GM19397 (cell line): ENCODE results near the gene SEL1L3.

Experiments used
- ATAC-seq: cut with Tn5 transposase; IDR thresholded peaks from one replicate; pipeline ENCODE4 v1.9.1; 2021; ENCODE audit warnings: mild to moderate bottlenecking, moderate library complexity; ENCODE audit not compliant: unreplicated experiment

SEL1L3 gene

DNA sequence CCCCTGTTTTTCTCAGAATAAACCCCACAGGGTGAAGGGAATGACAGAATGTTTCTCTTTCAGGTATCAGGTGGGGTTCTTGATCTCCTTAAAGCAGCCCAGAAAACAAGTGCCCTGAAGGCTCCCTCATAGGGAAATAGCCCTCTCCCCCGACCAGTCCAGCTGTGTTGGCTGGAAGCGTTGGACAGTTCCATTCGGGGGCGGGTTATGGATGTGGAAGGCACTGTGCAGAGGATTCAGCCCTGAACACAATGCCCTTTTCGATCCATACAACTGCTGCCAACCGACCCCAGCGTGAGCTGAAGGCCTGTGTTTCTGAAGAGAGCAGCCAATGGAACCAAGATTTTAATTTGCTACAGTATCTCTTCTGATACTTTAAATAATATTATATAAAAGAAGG lies 41.5 kb downstream of the SEL1L3 start:
- no peak for ATAC-seq

DNA sequence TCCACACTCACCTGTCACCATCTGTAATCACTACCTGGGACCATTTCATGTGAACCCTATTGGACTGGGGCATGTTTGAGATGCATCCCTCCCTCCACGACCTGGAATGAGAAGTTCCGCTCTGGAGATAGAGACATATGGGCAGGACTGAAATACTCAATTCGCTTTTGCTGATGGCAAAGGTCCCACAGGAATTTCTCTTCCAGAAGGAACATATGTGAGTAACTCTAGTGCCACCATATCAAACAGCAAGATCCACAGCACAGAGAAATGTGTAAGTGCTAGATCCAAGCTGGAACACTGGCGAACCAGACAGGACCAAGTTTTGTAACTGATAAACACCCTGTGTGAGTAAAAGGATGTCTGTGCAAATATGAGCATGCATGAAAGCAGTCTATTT lies 43.9 kb downstream of the SEL1L3 start:
- no peak for ATAC-seq

DNA sequence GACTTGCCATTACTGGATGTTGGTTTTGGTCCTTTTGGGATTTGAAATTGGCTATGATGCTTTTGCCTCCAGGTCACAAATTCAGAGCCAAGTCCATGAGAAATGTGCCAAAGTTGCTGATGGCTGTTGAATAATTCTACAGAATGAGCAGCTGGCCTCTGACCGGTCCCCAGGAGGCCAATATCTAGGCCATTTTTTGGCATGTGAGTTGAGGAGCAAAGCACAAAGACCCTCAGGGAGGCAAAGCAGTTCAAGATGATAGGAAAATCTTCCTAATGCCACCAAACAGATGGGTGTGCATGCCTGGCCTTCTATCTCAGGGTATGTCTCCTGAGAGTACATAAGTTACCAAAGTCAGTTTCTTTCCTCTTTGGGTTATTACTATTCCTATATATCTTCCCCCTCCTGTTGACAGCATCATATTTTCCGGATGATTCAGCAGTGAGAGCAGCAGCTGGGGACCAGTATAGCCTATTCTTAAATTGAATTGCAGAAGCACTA lies 44.4 kb downstream of the SEL1L3 start:
- ATAC-seq = no peak

DNA sequence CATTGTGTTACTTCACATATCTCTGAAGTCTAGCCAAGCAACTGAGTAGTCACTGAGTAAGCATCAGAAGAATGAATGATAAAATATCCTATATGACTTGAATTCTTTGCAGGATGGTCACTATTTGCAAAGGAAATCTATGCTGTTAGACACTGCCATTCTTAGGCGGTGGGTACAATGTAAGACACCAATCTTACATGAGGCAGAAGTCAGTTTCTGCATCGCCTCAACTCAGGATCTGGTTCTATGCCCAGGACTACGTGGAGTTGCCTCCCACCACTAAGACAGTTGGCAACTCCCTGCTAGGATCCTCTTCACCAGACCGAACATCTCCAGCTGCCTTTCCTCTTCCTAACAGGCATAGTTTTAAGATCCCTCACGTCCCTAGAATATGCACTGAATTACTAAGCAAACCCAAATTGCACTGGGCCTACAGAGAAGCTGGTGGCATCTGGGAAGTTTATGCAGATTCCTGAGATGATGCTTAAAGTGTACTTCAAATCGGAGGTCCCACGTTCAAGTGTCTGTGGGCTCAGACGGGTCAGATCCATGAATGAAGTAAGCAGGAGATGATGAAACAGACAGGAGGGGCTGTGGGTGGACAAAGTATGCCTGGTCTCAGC lies 45.6 kb downstream of the SEL1L3 start:
- no peak for ATAC-seq

DNA sequence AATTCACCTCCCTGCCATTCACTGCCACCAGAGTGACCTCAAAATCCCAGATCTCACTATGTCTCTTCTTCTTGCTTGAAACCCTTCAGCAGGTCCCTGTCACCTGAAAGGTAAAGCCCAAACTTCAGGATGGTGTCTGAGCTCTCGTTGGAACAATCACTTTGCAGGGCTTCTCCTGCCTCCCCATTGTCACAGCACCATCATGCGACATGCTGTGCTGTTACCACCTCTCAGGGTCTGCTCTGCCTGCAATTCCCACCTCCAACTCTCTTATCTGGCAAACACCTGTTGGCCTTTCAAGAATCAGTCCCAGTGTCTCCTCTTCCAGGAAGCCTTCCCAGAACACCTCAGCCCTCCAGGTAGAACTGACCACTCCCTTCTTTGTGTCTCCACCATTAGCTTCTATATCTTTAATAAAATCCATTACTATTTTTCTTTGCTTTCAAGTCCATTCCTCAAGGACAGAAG lies 46.2 kb downstream of the SEL1L3 start:
- ATAC-seq = no peak

DNA sequence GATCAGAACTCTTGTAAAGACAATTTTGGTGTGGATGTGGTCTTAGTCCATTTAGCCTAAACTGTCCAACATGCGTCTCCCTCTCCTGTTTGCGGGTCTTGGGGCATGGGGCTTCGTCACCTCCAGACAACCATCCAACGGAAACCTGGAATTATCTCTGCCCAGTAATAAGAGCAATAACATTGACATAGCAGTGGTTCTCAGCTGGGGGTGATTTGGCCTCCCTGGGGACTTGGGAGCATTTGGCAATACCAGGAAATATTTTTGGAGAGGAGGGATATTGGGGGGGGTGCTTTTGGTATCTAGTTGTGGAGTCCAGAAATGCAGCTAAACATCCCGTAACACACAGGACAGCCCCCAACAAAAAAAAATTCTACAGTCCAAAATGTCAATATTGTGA lies 47.2 kb downstream of the SEL1L3 start:
- ATAC-seq = no peak

DNA sequence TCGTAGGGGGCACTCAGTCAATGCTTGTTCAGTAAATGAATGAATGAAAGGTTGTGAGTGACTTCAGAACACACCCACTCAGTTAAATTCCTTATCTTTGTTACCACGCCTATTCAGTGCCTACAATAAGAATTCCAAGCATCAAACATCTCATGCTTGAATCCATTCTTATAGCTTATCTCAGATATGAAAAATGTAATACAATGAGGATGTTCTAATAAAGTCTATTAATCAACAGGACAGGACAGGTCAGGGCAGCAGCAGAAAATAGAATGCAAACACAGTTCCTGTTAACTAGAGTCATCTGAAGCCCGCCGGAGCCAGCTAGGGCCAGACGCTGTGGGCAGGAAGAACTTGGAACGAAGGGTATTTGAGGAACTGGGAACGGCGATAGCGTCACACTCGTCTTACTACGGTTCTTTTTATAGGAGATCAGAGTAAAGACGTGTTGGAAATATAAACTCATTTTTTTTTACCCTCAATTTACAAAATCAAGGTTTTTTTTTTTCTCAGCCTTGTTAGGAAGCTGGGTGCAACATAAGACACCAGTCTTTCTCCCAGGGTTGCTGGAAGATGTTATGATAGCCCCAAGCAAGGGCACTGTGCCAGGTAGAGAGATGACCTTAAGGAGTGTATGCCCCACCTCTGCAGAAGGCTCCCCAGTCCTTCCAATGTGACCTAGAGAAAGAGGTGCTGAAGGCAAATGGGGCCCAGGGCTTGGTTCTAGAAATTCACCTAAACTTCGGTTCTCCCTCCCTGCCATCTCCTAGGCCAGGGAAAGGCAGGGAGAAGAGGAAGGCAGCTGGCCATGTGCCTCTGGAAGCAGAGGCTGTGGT lies 48.3 kb downstream of the SEL1L3 start:
- no peak for ATAC-seq

DNA sequence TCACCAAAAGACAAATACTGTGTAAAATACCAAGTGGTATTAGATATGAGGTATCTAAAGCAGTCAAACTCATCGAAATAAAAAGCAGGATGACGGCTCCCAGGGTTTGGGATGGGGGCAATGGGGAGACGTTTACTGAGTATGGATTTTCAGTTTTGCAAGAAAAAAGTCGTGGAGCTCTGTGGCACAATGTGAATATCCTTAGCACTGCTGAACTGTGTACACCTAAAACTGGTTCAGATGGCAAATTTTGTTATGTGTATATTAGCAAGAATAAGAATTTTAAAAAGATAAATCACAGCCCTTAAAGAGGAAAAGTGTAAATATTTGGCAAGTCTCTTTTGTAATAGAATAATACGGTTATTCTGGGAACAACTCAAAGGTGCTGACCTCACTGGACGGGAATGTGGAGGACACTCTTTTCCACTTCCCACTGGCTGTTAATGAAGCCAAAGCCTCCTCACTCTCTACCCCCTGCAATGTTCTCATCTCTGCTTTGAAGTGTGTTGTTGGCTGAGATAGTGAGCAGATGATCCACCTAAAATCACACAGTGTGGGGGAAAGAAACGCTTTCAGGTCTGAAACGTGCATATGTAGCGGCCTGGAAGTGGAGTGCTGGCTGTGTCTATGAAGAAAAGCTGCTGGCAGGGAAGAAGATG lies 49.2 kb downstream of the SEL1L3 start:
- ATAC-seq = no peak

DNA sequence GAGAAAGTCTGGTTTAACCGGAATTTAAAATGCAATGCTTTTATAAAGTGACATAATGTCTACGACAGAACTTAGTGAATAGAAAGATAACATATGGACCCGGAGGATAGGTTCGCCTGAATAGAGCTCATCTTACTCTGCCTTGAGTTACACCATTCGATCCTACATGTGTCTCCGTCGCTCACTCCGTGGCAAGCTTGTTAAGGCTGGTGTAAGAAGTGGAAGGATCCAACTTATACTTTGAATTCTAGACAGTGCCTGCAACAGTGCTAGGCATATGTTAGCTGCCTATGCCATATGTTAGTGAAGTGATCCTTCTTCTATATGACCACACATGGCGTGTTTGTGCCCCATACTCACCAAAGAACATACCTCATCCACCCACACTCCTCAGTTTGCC lies 50.9 kb downstream of the SEL1L3 start:
- no peak for ATAC-seq

DNA sequence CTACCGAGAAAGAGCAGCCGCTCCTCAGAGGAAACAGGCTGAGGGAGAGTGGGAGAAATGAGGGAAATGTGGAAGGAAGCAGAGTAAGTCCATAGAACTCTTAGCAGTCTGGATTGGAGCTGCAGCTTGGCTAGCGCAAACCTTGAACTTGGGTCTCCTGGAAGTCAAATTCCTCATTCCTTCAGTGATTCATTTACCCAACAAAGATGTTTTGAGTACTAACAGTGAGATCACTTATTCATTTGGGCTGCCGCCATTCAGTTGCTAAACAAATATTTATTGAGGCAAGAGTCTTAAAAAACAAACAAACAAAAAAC lies 51.5 kb downstream of the SEL1L3 start:
- ATAC-seq = no peak

DNA sequence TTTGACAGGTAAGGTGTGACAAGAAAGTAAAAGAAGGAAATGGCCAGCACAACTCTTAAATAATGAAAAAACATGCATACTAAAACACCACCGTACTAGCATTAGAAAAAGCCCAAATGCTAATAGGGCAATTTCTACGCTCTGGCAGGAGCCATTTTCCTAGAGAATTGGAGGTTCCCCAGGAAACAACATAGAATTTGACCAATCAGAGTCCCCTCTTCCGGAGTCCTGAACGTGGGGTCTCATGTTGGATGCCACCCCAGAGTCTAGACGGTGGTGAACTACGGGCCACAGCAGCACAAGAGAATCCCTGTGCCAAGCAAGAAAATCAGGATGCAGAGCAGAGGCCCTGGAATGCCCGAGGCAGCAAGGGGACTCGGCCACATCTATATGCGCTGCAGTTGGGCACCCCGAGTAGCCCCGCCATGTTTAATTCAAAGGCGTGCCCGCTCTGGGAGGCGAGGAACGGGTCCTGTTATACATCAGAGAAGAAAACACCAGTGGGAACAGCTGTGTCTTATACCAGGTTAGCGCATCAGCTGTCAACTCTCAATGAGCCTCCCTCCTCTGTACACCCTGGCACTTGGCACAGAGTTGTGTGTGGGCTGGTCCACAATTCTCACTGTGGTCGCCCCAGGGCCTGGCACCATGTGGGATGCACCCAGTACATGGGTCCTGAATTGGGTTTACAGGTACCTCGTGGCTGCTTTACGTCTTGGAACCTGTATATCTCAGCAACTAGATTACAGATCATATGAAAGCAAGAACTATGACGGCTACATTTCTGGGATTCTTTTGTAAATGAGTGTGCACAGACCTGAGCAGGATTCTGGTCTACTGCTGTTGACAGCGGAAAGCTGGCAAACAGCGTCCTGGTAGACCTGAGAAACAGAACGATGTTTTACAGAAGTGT lies 52.1 kb downstream of the SEL1L3 start:
- no peak for ATAC-seq

DNA sequence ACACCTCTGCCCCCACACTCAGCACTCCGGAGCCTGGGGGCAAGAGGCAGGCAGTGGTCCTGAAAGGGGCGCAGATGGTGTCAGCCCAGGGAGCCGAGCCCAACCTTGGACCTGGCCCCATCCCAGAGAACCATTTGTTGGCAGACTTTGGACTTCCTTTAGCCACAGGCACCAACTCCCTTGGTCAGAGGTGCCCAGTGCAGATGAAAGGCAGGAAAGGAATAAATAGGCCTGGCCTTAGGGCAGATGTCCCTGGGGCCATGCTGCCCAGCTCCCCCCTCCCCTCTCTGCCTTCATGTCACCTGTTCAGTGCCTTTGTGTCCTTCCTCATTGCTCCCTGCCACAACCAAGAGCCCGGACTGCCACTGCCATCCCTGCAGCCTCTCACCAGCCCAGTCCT lies 52.8 kb downstream of the SEL1L3 start:
- ATAC-seq = no peak

DNA sequence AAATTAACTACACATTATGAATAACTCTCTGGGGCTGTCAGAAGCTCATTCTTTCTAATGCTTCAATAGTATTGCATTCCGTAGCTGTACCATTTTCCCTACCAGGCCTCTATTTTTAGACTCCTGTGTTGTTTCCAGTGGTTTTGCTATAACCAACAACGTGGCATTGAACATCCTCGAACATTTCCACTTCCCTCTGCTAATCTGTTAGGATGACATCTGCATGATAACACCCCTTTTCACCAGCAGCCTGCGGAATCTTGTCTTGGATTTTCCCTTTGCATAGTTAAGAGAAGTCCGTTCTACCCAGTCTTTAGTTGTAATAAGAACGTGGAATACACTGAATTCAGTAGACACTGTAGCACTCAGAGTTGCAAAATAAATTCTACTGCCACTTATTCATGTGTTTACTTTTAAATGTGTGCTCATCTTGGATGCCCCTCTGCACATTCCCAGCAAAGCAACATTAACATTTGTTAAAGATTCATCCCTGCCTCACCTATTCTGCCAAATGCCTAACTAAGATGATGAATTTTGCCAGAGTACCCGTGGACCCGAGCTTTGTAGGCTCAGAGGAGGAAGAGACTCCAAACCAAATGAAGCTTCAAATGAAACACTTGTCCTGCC lies 55.6 kb downstream of the SEL1L3 start:
- ATAC-seq = no peak

DNA sequence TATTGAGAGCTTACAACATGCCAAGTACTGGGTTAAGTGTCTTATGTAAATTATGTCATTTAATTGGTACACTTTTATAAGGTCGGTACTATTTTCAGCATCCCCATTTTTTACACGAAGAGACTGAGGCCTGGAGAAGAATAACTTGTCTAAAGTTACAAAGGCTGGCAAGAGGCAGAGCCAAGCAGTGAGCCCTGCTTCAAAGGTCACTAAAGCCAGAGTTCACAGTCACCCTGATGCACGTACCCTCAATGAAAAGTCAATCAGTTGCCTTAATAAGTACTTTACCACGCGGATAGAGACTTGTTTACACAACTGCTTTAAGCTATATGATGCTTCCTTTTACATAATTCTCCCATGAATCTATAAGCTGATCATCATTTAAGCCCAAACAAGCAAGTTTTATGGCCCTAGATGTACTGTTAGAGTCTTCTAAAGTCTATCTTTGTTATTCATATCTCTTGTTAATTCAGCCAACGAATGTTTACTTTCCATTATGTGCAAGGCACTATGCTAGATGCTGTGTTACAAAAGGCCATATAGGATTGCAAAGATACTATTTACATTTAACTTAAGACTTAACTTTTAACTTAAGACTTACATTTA lies 57.4 kb downstream of the SEL1L3 start:
- no peak for ATAC-seq

DNA sequence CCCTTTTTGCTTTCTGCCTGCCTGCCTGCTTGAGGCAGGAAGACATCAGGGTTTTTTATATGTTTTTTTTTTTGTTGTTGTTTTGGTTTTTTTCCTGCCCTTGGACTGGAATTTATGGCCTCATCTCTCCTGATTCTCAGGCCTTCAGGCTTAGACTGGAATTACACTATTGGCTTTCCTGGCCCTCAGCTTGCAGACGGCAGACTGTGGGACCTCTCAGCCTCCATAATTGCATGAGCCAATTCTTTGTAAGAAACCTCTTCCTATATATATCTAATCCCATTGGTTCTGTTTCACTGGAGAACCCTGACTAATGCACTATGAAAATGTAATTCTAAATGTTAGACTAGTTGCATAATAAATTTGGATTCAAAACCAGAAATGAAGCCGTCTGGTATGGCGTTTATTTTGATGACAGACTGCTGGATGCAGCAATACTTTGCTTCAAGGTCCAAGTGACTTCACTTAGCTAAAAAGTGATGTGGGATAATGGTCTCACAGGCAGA lies 59.0 kb downstream of the SEL1L3 start:
- no peak for ATAC-seq

DNA sequence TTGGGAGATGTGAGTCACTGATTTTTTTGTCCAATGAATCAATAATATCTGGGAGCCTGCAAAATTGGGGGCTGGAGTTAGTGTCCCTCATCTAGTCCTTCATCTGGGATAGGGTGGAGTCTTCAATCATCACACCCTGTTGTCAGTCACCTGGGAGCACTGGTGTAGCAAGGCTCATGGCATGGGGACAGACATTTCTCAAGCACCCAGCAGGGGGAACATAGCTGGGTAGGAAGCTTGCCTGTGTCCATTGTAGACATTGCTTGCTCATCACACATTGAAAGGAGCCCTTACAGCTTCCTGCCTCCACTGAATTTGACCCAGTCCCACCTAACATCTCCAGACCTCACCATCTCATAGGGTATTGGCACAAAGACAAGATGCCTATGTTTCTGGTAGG lies 61.2 kb downstream of the SEL1L3 start:
- no peak for ATAC-seq

DNA sequence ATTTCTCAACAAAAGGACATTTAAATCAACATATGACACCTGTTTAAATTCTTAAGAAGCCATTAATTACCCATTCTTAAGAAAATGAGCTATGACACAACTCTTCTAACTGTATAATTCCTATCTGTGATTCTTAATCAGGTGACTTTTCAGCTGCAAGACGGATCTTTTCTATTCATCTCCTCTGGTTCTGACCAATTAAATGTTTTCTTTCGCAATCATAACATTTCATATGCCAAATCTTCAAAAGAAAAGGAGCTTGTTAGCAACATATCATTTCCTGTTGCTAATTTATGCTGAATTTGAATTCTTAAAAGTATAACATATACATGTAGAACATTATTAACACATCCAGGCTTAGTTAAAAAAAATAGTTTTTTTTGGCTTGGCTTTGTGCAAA lies 62.5 kb downstream of the SEL1L3 start:
- no peak for ATAC-seq

DNA sequence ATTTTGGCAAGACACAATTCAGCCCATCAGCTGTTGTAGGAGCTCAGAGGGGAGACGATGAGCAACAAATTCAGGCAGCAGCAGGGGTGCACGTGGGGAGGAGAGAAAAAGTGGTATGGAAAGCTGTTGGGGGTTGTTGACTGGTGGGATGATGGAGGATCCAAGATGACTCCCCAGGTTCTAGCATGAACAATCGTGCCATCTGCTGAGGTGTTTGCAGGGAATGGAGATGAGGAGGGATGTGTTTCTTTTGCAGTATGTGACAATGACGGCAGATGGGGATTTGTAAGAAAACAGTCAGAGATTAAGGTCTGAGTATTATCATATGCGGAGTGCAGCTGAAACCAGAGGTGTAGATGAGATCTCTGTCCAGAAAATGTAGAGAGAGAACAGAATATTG lies 63.3 kb downstream of the SEL1L3 start:
- no peak for ATAC-seq

DNA sequence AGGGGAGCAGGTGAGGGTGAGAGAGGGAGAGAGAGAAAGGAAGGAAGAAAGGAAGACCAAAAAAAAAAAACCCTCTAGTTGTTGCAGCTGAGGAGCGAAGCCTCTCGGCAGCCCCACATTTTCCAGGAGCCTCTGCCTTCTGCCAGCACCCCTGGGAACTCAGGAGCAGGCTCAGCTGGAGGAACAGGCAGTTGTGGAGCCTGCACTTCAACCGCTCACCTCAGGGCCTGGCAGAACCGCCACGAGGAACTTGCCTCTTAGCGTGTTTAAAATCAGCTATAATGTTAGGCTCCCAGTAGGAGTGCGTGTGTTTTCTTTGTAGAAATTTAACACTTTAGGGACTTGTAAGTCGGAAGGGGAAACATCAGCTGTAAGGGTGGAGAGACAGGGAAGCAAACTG lies 65.7 kb downstream of the SEL1L3 start:
- ATAC-seq = no peak
